Liver (tissue), 9 donors: ENCODE results near the gene BCL6B. TPM values are rescaled to one million over a fixed set of nuclear protein-coding genes. Genes with fewer than 3 reads are reported as not detected.

Experiments used
- DNase-seq: peaks from one replicate; pipeline ENCODE4 v3.0.0-alpha.2; 2017; ENCODE audit warnings: low spot score
- H3K27ac ChIP-seq, 2 donors: one replicate each; pipeline ENCODE4 v1.7.0; 2013; ENCODE audit warnings: inconsistent platforms in 2 of 2, low read length in 2 of 2, control low read depth in 1 of 2, low read depth in 1 of 2, mild to moderate bottlenecking in 1 of 2
- H3K27me3 ChIP-seq, 4 donors: one replicate each; pipeline versions ENCODE4 v1.6.1 to v1.7.0; 2013; ENCODE audit warnings: low read length in 3 of 4, inconsistent platforms in 1 of 4, mild to moderate bottlenecking in 1 of 4, moderate library complexity in 1 of 4; ENCODE audit not compliant: control insufficient read depth in 4 of 4, insufficient read depth in 4 of 4
- H3K36me3 ChIP-seq, 4 donors: one replicate each; pipeline versions ENCODE4 v1.6.1 to v1.7.0; 2013; ENCODE audit warnings: low read length in 3 of 4, mild to moderate bottlenecking in 3 of 4, low read depth in 1 of 4, moderate library complexity in 1 of 4; ENCODE audit not compliant: control insufficient read depth in 4 of 4, insufficient read depth in 3 of 4
- H3K4me1 ChIP-seq, 4 donors: one replicate each; pipeline versions ENCODE4 v1.6.1 to v1.7.0; 2013; ENCODE audit warnings: low read length in 3 of 4, mild to moderate bottlenecking in 3 of 4, moderate library complexity in 1 of 4; ENCODE audit not compliant: control insufficient read depth in 4 of 4, insufficient read depth in 4 of 4
- H3K4me3 ChIP-seq, 3 donors: one replicate each; pipeline versions ENCODE4 v1.6.1 to v1.7.0; 2013; ENCODE audit warnings: low read length in 3 of 3, control low read depth in 1 of 3, low read depth in 1 of 3, mild to moderate bottlenecking in 1 of 3
- H3K9ac ChIP-seq, 2 donors: one replicate each; pipeline ENCODE4 v1.7.0; 2013; ENCODE audit warnings: low read length in 2 of 2, mild to moderate bottlenecking in 2 of 2, moderate library complexity in 2 of 2, control low read depth in 1 of 2, low read depth in 1 of 2
- H3K9me3 ChIP-seq, 4 donors: one replicate each; pipeline versions ENCODE4 v1.6.1 to v1.7.0; 2013; ENCODE audit warnings: low read length in 3 of 4; ENCODE audit not compliant: control insufficient read depth in 4 of 4
- ATF3 ChIP-seq: IDR thresholded peaks from 2 replicates; pipeline ENCODE4 v1.6.1; 2016; ENCODE audit warnings: antibody characterized with exemption
- CTCF ChIP-seq: fragments of 150-350 bp; IDR thresholded peaks from 2 replicates; pipeline ENCODE4 v1.5.1; 2017; ENCODE audit warnings: improper control_type of control experiment, low read depth, low read length; ENCODE audit not compliant: missing input control
- EGR1 ChIP-seq, 2 donors: IDR thresholded peaks; 2 replicates each; pipeline ENCODE4 v1.6.1; 2016 to 2018; ENCODE audit warnings: antibody characterized with exemption in 2 of 2, low read depth in 2 of 2
- FOXA1 ChIP-seq: IDR thresholded peaks from 2 replicates; pipeline ENCODE4 v1.6.1; 2016; ENCODE audit warnings: antibody characterized with exemption
- FOXA2 ChIP-seq: IDR thresholded peaks from 2 replicates; pipeline ENCODE4 v1.6.1; 2016; ENCODE audit warnings: antibody characterized with exemption
- GABPA ChIP-seq, 2 donors: IDR thresholded peaks in 1 of 2; conservative IDR thresholded peaks in 1 of 2; 2 replicates each; pipeline ENCODE4 v1.6.1; 2016; ENCODE audit warnings: antibody characterized with exemption in 2 of 2, mild to moderate bottlenecking in 1 of 2, moderate library complexity in 1 of 2
- HNF4A ChIP-seq, 2 donors: conservative IDR thresholded peaks; 2 replicates each; pipeline ENCODE4 v1.6.1; 2016; ENCODE audit warnings: antibody characterized with exemption in 2 of 2, mild to moderate bottlenecking in 2 of 2
- HNF4G ChIP-seq: IDR thresholded peaks from 2 replicates; pipeline ENCODE4 v1.6.1; 2016; ENCODE audit warnings: antibody characterized with exemption
- MAX ChIP-seq: IDR thresholded peaks from 2 replicates; pipeline ENCODE4 v1.6.1; 2016; ENCODE audit warnings: antibody characterized with exemption
- NR2F2 ChIP-seq: IDR thresholded peaks from 2 replicates; pipeline ENCODE4 v1.6.1; 2016; ENCODE audit warnings: antibody characterized with exemption
- RAD21 ChIP-seq, 2 donors: IDR thresholded peaks; 2 replicates each; pipeline ENCODE4 v1.6.1; 2016; ENCODE audit warnings: antibody characterized with exemption in 2 of 2, mild to moderate bottlenecking in 2 of 2
- REST ChIP-seq: IDR thresholded peaks from 2 replicates; pipeline ENCODE4 v1.6.1; 2016; ENCODE audit warnings: antibody characterized with exemption, mild to moderate bottlenecking
- RXRA ChIP-seq, 2 donors: IDR thresholded peaks; 2 replicates each; pipeline ENCODE4 v1.6.1; 2017 to 2018; ENCODE audit warnings: antibody characterized with exemption in 2 of 2, mild to moderate bottlenecking in 1 of 2
- SP1 ChIP-seq: IDR thresholded peaks from 2 replicates; pipeline ENCODE4 v1.6.1; 2018; ENCODE audit warnings: antibody characterized with exemption, mild to moderate bottlenecking
- YY1 ChIP-seq: IDR thresholded peaks from 2 replicates; pipeline ENCODE4 v1.6.1; 2016; ENCODE audit warnings: antibody characterized with exemption, mild to moderate bottlenecking
- WGBS: extraction: QIAGEN DNeasy Blood & Tissue Kit; methylation state at CpG from one replicate; pipeline ENCODE4 v1.1.7; 2013; 5-methylcytosine and 5-hydroxymethylcytosine counted together
- polyA plus RNA-seq, 2 donors: library from polyadenylated mRNA; stranded (reverse) in 1 of 2; unstranded in 1 of 2; fragments of 200-250 nt in 1 of 2; fragments of >200 nt in 1 of 2; fragmentation: Nextera tagmentation in 1 of 2; extraction: Ambion mirVana in 1 of 2; gene quantifications; one replicate each; pipeline versions ENCODE4 v1.2.1 to v1.2.3, GENCODE V29; 2013 to 2015
- total RNA-seq, 2 donors: library from RNA; depleted of rRNA; stranded (reverse); fragments of >200 nt; gene quantifications; one replicate each; pipeline ENCODE4 v1.2.3, GENCODE V29; 2014
- donor health status: healthy.
- donor health status: healthy.
- donor health status: healthy.
- donor health status: healthy.
- donor health status: healthy.

Gene BCL6B
- total and polyA plus RNA-seq, 4 donors: 1.1 to 5.7 (median 1.8) TPM

GRCh38 chr17:7042501-7043181 lies 19.8 kb downstream of the BCL6B start:
- no peaks in the 10 kb centered on the region for H3K27me3 ChIP-seq
- no peaks in the 10 kb centered on the region for H3K9me3 ChIP-seq
- H3K4me1 ChIP-seq: peaks cover 19 to 84% (median 55%) of the 10 kb centered on the region in 4 donors
- 16% methylated on average over 53 of the region's 53 CpGs for WGBS
- H3K4me3 ChIP-seq: peak overlapping the region in 1 of 3 donors; percentile 61
- no peaks in the 10 kb centered on the region for H3K36me3 ChIP-seq
- no peak for DNase-seq
- H3K9ac ChIP-seq: no peak overlapping the region
- TF ChIP-seq HNF4A (conservative IDR thresholded peaks at IDR 0.05) (no peak), EGR1 (IDR thresholded peaks at IDR 0.05; ENCODE audit: low read depth in 2 of 2) (peak in 1 of 2 donors; percentile 24)
- peak overlapping the region in 1 of 2 donors; percentile 37 for H3K27ac ChIP-seq

- no peaks in the 10 kb centered on the region for H3K9me3 ChIP-seq
- no peak for TF ChIP-seq MAX
- peak; percentile 51 to 82 for TF ChIP-seq RXRA (IDR thresholded peaks at IDR 0.05)
- no peak for TF ChIP-seq NR2F2
- TF ChIP-seq CTCF: no peak
- no peak for TF ChIP-seq ATF3
- WGBS: 1% methylated on average over 21 of the region's 21 CpGs
- no peaks in the 10 kb centered on the region for H3K27me3 ChIP-seq
- DNase-seq: peak; percentile 41
- no peaks in the 10 kb centered on the region for H3K36me3 ChIP-seq
- H3K9ac ChIP-seq: peak overlapping the region in 1 of 2 donors; percentile 37
- H3K4me1 ChIP-seq: peaks cover 18 to 81% (median 51%) of the 10 kb centered on the region in 4 donors
- peak overlapping the region in 2 of 3 donors; percentile 21 to 61 for H3K4me3 ChIP-seq
- H3K27ac ChIP-seq: peak overlapping the region; percentile 11 to 37
Measured at GRCh38 chr17:7043182-7043496, 20.3 kb downstream of the BCL6B start.

GRCh38 chr17:7043497-7044198 lies 20.8 kb downstream of the BCL6B start, which contains the start of gene SLC16A11:
Gene SLC16A11 (minus strand): TSS chr17:7044092. CDS start chr17:7043513, 579 bp downstream.
- Histone ChIP-seq H3K9me3 (no peaks in the 10 kb centered on the region), H3K4me3 (peak within 1 kb of the TSS; percentile 5 to 61 (median 21)), H3K27me3 (no peaks in the 10 kb centered on the region), H3K9ac (peak within 1 kb of the TSS in 1 of 2 donors; percentile 37), H3K4me1 (peaks cover 18 to 75% (median 46%) of the 10 kb centered on the region in 4 donors), H3K36me3 (no peaks in the 10 kb centered on the region), H3K27ac (peak within 1 kb of the TSS; percentile 11 to 37)
- TF ChIP-seq FOXA1: no peak
- no peak for TF ChIP-seq RAD21 (IDR thresholded peaks at IDR 0.05)
- peak; percentile 37 for TF ChIP-seq FOXA2
- no peak for TF ChIP-seq SP1
- no peak for TF ChIP-seq GABPA (IDR thresholded peaks at IDR 0.05 in 1 of 2, conservative IDR thresholded peaks at IDR 0.05 in 1 of 2)
- TF ChIP-seq RXRA (IDR thresholded peaks at IDR 0.05): peak in 1 of 2 donors; percentile 3
- no peak for TF ChIP-seq EGR1 (IDR thresholded peaks at IDR 0.05; ENCODE audit: low read depth in 2 of 2)
- TF ChIP-seq HNF4G: no peak
- no peak for TF ChIP-seq CTCF
- peak; percentile 36 for TF ChIP-seq REST
- TF ChIP-seq YY1: peak; percentile 19
- peak in 1 of 2 donors; percentile 15 for TF ChIP-seq HNF4A (conservative IDR thresholded peaks at IDR 0.05)
- peak; percentile 9 for TF ChIP-seq MAX
- peak; percentile 47 for DNase-seq
- 4% methylated on average over 58 of the region's 58 CpGs for WGBS
